GM12891 (cell line): ENCODE measurements around the gene ORAI1.

Source experiments
- POLR2A ChIP-seq: IDR thresholded peaks from 2 replicates; pipeline ENCODE4 v1.6.1; 2011; ENCODE audit warnings: low read depth, low read length, control low read depth
- POLR2AphosphoS5 ChIP-seq: IDR thresholded peaks from 2 replicates; pipeline ENCODE4 v1.6.1; 2011; ENCODE audit warnings: low read depth, low read length, control low read depth
- TAF1 ChIP-seq: IDR thresholded peaks from 2 replicates; pipeline ENCODE4 v1.6.1; 2011; ENCODE audit warnings: low read depth, low read length, control low read depth

DNA sequence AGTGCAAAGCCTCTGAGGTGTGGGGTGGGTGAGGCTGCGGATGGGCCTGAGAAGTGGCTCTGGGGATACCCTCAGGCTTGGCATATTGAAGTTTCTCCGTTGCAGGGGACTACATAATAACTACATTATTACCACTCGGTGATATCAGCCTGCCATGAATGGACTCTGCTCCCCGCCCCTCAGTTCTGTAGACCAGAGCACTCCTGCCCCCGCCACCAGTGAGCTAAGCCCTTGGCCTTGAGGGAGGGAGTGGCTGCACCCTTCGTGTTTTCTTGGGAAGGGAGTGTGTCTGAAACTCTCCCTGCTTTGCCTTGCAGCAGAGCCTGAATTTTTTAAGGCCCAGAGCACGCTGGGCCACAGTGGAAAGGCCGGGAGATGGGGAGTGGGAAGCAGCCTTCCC, 1.7 kb downstream of the ORAI1 start:
- TF ChIP-seq POLR2A (no peak), POLR2AphosphoS5 (no peak), TAF1 (no peak)
